Suppressor macrophage treated with lipopolysaccharide for 1 hour (primary cell): ENCODE data around the gene BCL3.

Experiments used
- DNase-seq, 3 donors: peaks; one replicate each; pipeline ENCODE4 v3.0.0-alpha.2; 2020 to 2022

The BCL3 gene

GRCh38 chr19:44742330-44743061, 6.0 kb upstream of the BCL3 start:
- peak; percentile 59 to 69 (median 60) for DNase-seq

DNA sequence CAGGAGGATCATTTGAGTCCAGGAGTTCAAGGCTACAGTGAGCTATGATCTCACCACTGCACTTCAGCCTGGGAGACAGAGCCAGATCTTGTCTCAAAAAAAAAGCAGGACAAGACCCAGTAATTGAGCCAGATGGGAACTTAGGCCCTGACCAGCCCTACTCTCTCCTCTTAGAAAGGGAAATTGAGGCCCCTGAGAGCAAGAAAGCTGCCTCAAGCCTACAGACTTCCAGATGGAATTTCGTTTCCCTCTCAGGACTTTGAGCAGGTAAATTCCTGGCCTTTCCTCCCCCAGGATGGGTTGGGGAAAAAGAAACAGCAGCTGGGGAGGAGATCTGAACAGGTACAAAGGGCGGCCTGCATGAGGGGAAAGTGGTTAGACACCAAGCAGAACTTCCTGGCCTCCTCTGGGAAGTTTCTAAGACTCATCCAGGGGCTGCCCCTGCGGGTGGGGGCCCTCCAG, 3.6 kb upstream of the BCL3 start:
- DNase-seq = no peak

DNA sequence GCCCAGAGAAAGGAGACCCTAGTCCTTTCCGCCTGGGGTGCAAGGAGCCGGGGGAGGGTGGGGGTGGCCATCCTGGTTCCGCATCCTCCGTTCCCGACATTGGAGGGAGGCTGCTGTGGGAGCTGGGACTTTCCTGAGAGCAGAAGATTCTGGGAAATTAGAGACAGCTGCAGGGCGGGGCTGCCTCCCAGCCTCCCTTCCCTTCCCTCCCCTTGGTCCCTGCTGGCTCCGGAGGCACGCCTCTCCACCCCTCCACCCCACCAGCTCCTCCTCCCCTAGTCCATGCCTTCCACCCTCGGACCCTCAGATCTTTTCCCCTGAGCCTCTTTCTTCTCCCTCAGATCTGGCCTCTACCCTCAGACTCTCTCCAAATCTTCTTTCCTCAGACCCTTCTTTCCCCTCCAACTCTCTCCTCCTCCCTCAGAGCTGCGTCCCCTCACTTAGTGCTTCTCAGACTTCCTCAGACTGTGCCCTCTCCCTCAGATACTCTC, 3.1 kb upstream of the BCL3 start:
- DNase-seq = peak; percentile 56 to 89 (median 84)

GRCh38 chr19:44745887-44746600, 2.5 kb upstream of the BCL3 start:
- no peak for DNase-seq

DNA sequence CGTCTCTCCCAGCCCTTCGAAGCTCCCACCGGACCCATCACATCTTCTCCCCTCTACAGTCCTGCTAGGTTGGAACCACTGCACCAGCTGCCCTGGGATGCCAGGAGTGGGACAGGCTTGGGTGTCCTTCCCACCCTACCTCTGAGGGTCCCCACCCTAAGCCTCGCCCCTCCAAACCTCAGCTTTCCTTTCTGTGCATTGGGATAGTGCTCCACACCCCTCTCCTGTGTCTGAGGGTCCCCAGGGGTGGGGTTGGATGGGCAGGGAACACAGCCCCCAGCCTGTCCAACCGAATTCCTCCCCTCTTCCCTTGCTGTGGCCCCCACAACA, 1.9 kb upstream of the BCL3 start:
- no peak for DNase-seq

GRCh38 chr19:44746946-44747738, 1.4 kb upstream of the BCL3 start:
- peak; percentile 97 to 100 (median 98) for DNase-seq

DNA sequence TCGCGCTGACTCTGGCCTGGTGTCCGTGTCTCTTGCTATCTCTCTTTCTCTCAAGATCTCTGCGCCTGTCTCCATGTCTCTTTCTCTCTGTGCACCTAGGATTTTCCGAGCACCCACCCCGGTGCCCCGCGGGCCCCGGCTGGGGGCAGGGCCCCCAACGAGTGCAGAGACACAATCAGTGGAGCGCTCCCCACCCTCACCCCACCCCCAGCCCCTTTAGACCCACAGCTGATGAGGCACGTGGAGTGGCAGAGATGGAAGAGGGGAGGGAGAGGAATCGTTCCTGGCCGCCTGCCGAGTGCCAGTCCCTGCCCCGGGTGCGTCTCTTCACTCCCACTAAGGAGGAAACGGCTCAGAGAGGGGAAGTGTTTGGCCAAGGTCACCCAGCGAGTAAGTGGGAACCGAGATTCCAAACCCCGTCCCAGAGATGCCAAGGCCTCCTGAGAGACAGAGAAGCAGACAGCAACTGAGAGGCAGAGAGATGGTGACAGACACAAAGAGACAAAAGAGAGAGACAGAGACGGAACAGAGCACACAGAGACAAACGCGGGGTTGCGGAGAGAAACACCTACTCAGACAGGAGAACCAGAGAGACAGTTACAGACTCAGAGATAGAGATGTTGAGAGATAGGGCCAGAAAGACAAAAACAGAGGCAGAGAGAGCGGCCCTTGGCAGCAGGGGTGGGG, 626 bp upstream of the BCL3 start:
- DNase-seq = peak; percentile 75 to 88 (median 87)

GRCh38 chr19:44749292-44749691, 784 bp downstream of the BCL3 start:
- DNase-seq = peak in 2 of 3 donors; percentile 46 to 48

GRCh38 chr19:44749994-44750393, 1.5 kb downstream of the BCL3 start:
- no peak for DNase-seq

- DNase-seq = no peak
These were observed 3.8 kb downstream of the BCL3 start for GRCh38 chr19:44752123-44752815.

DNA sequence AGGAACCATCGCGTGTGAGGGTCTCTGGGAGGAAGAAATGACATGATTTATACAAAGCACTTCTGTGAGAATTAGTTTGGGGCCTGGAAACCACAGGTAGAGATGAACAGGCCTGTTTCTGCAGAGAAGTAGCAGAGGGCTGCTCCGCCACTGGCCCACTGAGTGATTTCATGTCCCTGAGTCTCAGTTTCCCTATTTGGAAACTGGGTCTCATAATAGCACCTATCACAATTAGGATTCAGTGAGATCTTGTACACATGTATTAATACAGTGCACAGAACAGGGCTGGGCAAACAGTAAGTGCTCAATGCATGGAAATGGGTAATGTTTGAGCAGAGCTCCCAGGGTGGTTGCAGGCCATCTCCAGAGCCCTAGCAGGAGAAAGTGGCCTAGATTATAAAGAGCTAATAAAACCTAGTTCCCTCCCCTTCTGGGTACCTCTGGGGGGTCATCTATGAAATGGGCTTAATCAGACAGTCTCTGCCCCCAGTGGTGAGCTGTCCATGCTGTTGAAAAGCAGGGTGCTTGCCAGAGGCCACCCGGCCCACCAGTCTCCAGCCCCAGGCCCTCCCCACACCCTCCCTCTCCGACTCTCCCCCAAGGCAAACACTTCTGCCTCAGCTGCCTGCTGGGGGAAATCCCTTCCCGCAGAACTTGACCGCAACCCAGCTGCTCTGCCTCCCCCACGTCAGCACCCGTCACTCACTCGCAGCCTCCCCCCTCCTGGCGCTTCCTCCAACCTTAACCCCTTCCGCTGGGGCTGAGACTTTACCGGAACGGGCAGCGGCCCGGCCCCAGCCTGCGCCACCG, 4.5 kb downstream of the BCL3 start:
- DNase-seq = peak; percentile 95 to 97 (median 96)

DNA sequence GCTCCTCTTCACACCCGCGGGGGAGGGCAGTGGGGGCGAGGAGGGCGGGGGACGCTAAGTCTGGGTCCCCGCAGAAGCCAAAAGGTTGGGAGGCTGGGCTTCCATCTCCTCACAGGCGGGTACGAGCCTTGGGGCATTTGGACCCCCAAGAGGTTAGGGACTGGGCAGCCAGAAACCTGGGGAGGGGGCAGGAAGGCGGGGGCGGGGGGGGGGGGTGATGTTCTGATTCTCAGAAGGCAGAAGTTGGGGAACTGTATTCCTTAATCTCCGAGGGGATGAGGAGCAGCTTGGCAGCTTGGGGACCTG, 5.1 kb downstream of the BCL3 start:
- DNase-seq = no peak

- DNase-seq = peak; percentile 90 to 97 (median 96)
These were observed 5.6 kb downstream of the BCL3 start for GRCh38 chr19:44753932-44754749.

- no peak for DNase-seq
These were observed 6.2 kb downstream of the BCL3 start for GRCh38 chr19:44754750-44755080.

- peak in 1 of 3 donors; percentile 68 for DNase-seq
These were observed 6.7 kb downstream of the BCL3 start for GRCh38 chr19:44755219-44755618.

GRCh38 chr19:44756089-44756562, 7.6 kb downstream of the BCL3 start:
- peak in 1 of 3 donors; percentile 0 for DNase-seq

DNA sequence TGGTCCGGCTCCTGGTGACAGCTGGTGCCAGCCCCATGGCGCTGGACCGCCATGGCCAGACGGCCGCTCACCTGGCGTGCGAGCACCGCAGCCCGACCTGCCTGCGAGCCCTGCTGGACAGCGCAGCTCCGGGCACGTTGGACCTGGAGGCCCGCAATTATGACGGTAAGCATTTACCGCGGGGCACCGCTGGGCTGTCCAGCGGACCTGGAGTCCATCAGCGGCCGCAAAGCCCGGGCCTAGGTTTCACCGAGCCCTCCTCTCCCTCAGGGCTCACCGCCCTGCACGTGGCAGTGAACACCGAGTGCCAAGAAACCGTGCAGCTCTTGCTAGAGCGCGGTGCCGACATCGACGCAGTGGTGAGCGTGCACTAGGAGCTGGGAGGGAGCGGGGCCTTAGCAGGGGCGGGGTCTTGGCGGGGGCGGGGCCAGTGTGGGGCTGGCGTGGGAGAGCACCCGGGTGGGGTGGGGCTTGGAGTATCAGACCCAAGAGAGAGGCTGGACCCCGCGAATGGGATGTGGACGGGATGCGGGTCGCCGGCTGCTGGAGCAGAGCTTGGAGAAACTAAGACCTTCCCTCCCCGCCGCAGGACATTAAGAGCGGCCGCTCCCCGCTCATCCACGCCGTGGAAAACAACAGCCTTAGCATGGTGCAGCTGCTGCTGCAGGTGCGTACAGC, 8.7 kb downstream of the BCL3 start:
- peak in 1 of 3 donors; percentile 0 for DNase-seq

GRCh38 chr19:44757735-44758505, 9.4 kb downstream of the BCL3 start:
- DNase-seq = peak in 1 of 3 donors; percentile 1

DNA sequence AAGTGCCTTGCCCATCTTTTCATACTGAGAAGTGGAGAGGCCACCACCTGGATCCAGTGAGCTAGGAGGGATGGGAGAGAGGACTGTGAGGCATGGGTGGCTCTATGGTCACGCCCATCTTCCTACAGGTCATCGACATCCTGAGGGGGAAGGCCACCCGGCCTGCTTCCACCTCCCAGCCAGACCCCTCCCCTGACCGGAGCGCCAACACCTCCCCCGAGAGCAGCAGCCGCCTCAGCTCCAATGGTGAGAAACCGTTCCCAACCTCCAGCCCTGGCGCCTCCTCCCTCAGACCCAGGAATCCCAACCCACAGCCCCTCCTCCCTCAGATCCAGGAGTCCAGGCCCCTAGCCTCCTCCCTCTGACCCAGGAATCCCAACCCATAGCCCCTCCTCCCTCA, 10.1 kb downstream of the BCL3 start:
- peak in 1 of 3 donors; percentile 5 for DNase-seq
